Choroid plexus epithelial cell (primary cell): ENCODE results near the gene ADCY1.

Experiments
- DNase-seq: peaks from one replicate; pipeline ENCODE4 v3.0.0-alpha.2; 2010; ENCODE audit warnings: low read depth
- H3K4me3 ChIP-seq: 2 replicates; pipeline ENCODE4 v1.5.1; 2011; ENCODE audit warnings: low read depth, mild to moderate bottlenecking, control low read depth, low read length, moderate library complexity
- TF ChIP-seq, protein P1 (sequence below): conservative IDR thresholded peaks from 2 replicates; pipeline ENCODE4 v1.5.1; 2011; ENCODE audit warnings: low read depth, mild to moderate bottlenecking, control low read depth, inconsistent platforms, low read length, moderate library complexity

ADCY1 gene

DNA sequence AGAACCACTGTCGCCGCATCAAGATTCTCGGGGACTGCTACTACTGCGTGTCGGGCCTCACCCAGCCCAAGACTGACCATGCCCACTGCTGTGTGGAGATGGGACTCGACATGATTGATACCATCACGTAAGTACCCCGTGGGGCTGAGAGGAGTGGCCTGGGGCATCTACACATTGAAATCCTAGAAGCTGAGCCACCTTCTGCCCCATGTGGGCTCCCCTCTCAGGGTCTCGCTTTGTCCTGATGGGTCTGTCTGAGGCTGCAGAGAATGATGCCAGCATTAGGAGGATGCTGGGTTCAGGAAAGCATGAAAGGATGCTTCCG lies 74.5 kb downstream of the ADCY1 start:
- TF ChIP-seq, protein P1, sequence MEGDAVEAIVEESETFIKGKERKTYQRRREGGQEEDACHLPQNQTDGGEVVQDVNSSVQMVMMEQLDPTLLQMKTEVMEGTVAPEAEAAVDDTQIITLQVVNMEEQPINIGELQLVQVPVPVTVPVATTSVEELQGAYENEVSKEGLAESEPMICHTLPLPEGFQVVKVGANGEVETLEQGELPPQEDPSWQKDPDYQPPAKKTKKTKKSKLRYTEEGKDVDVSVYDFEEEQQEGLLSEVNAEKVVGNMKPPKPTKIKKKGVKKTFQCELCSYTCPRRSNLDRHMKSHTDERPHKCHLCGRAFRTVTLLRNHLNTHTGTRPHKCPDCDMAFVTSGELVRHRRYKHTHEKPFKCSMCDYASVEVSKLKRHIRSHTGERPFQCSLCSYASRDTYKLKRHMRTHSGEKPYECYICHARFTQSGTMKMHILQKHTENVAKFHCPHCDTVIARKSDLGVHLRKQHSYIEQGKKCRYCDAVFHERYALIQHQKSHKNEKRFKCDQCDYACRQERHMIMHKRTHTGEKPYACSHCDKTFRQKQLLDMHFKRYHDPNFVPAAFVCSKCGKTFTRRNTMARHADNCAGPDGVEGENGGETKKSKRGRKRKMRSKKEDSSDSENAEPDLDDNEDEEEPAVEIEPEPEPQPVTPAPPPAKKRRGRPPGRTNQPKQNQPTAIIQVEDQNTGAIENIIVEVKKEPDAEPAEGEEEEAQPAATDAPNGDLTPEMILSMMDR = no peak
- no peak for DNase-seq

DNA sequence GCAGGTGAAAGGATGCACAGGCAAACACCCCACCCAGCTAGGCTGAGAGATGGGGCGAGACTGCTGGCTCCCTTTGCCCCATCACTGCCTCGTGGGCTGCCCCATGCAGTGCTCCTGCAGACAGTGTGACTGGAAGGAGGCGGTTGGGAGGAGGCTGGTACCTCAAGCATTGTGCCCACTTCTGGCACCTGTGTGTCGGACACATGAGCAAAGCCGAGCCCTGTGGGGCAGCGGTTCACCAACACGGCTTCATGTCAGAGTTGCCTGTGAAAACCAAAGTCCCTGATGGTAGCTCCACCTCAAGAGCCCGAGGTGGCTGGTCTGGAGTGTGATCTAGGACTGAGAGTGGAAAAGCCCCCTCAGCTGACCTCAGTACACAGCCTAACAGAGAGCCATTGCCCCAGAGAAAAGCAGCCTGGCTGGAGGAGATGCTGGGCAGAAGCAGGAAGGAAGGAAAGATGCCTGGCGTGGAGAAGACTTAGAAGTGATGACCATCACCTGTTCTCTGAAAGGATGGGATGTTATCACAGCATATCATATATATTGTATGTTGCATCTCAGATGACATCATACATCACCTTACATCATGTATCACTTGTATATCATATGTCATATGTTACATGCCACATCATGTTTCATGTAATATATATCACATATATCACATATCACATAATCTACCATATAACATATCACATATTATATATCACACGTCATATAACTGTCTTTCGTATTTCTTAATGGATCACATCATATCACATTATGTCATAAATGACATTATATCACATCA lies 75.6 kb downstream of the ADCY1 start:
- H3K4me3 ChIP-seq = no peak overlapping the region
- no peak for DNase-seq
- TF ChIP-seq, protein P1 = no peak

More for the DNA sequence above, 74.5 kb downstream of the ADCY1 start:
- H3K4me3 ChIP-seq = no peak overlapping the region

GRCh38 chr7:45650404-45651394 lies 76.5 kb downstream of the ADCY1 start:
- TF ChIP-seq, protein P1 = no peak
- no peak overlapping the region for H3K4me3 ChIP-seq

GRCh38 chr7:45651540-45651939 lies 77.4 kb downstream of the ADCY1 start:
- H3K4me3 ChIP-seq = no peak overlapping the region
- no peak for DNase-seq
- TF ChIP-seq, protein P1 = no peak

More at GRCh38 chr7:45650404-45651394, 76.5 kb downstream of the ADCY1 start:
- no peak for DNase-seq

GRCh38 chr7:45652630-45653029 lies 78.5 kb downstream of the ADCY1 start:
- DNase-seq = no peak
- TF ChIP-seq, protein P1 = no peak
- H3K4me3 ChIP-seq = no peak overlapping the region

DNA sequence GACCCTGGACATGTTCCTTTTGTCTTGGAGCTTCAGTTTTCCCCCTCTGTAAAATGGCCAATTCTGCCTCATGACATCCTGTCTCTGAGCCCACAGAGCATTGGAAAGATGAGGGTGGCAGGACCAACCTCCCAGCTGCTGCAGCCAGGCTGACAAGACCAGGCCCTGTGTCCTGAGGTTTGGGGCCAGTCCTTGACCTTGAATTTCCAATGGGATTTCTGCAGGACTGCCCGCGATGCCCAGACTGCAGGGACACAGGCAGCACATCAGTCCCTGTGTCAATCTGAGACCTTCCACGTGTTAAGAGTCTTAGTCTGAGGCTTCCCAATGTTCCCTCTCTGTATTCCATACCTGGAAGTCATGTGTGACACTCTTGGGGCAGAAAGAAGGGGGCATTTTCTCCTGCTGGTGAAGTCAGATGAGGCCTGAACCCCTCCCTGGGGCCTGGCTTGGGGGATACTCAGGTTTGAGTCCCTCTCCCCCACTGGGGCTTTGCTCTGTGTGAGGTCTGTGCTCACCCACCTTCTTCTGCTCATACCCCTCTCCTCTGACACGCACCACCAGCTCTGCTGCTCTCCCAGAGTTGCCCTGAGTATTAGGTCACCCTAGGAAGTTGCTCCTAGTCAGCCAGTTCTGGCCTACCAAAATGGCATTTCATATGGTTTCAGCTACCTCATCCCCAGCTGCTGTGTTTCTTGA lies 79.2 kb downstream of the ADCY1 start:
- DNase-seq = no peak
- TF ChIP-seq, protein P1 = no peak

More for the DNA sequence above, 79.2 kb downstream of the ADCY1 start:
- H3K4me3 ChIP-seq = no peak overlapping the region
